ENCODE measurements around the gene TIMM44. TPM values are rescaled to one million over a fixed set of nuclear protein-coding genes. Genes with fewer than 3 reads are reported as not detected.
"Not testable (repeated sequence)": the region's sequence is repeated elsewhere in the genome, so short reads cannot be mapped to it uniquely, and the experiment has no call there.

Gene TIMM44
- total RNA-seq, 1 donor from 2014 or later: 58.0 TPM

DNA sequence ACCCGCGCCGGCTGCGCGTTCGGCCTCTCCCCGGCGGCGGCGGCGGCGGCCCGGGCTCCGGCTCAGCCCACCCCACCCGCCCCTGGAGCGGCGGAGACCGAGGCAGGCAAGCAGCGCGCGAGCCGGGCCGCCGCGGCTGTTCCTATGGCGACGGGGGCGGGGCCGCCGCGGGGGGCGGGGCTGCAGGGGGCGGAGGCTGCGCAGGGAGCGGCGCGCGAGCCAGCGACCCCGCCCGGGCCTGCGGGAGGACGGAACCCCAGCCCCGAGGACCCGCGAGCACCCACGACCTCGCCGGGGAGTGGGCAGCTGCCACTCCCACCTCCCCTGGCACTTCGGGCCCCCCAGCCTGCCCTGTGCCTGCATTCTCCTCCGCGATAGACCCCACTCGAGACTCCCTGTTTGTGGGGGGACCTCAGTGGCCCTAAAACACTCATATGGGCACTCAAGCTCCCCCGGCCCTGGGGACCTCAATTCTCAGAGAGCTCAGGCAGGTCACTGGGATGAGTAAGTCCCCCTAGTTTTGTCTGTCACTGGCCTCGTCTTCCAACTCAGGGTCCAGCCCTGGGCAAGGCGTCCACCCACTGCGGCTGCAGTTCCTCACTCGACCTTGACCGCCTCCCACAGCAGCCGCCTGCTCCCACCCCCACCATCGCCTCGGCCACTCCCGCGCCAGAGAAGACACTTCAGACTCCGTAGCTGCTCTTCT is 17.3 kb downstream of the TIMM44 start, which contains the start of gene CTXN1:
Gene CTXN1, minus strand, starts transcription at position 115 of the 706 bp plus-strand sequence. CDS start 597 bp downstream, outside the sequence.
- DNase-seq (ENCODE audit: low spot score): no peak

DNA sequence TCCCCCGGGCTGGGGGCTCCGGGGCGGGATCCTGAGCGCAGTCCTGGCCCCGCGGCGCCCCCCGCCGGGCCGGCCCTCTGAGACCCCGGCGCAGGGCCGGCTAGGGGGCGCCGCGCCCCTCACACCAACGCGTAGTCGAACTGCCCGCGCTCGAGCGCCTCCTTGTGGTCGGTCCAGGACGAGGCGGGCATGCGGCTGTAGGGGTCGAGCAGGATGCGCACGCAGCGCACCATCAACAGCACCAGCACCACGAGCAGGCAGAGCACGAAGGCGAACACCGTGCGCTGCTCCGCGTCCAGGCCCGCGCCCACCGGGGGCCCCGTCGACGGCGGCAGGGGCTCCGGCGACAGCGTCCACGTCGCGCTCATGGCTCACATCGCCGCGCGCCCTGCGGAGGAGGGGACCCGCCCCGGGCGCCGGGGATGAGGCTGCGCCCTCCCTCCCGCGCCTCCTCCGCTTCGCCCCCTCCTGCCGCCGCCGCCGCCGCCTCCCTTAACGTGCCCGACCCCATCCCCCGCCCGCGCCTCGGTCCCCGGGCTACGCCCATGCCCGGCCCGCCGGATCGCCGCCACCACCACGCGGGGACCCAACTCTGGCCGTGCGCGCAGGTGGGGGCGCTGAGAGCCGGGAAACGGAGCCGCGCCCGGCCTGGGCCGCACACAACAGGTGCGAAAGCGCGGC is 18.2 kb downstream of the TIMM44 start:
- DNase-seq (ENCODE audit: low spot score): peak; percentile 66

DNA sequence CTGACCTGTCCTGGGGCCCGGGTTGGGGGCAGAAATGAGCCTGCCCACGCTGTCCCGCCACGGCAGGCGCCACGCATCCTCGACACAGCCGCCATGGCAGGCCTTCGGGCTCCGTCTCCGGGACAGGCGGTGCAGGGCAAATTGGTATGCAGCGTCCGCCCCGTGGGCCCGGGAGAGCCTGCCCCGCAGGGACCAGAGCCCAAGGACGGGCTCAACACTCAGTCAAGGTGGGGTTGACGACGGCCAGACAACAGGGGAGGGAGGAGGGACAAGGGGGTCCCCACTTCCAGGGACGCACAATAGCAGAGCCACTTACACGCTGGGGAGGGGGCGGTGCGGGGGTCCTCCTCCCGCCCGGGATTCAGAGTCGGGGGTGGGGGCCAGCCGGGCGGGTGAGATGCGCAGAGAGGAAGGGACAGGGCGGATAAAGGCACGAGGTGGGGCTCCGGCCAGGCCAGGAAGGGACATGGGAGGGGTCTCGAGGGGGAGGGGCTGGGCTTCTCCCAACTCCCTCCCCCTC is 18.8 kb downstream of the TIMM44 start:
- DNase-seq (ENCODE audit: low spot score): no peak

DNA sequence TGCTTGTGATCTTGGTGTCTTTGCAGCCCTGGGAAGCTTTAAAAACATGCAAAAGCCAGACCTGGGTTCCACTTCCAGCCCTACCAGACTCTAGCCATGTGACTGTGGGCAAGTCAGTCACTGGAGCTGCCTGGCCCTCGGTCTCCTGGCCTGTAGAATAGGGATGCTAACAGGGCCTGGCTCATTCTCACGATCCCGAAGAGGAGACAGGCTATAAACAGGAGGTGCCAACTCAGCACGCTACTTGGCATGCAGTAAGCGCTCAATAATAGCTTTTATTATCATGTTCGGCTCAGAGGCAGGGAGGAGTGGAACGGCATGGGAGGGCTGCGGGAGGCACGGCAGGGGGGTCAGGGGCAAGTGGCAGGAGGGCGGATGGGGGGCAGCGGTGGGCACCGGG is 19.2 kb downstream of the TIMM44 start:
- no peak for DNase-seq (ENCODE audit: low spot score)

DNA sequence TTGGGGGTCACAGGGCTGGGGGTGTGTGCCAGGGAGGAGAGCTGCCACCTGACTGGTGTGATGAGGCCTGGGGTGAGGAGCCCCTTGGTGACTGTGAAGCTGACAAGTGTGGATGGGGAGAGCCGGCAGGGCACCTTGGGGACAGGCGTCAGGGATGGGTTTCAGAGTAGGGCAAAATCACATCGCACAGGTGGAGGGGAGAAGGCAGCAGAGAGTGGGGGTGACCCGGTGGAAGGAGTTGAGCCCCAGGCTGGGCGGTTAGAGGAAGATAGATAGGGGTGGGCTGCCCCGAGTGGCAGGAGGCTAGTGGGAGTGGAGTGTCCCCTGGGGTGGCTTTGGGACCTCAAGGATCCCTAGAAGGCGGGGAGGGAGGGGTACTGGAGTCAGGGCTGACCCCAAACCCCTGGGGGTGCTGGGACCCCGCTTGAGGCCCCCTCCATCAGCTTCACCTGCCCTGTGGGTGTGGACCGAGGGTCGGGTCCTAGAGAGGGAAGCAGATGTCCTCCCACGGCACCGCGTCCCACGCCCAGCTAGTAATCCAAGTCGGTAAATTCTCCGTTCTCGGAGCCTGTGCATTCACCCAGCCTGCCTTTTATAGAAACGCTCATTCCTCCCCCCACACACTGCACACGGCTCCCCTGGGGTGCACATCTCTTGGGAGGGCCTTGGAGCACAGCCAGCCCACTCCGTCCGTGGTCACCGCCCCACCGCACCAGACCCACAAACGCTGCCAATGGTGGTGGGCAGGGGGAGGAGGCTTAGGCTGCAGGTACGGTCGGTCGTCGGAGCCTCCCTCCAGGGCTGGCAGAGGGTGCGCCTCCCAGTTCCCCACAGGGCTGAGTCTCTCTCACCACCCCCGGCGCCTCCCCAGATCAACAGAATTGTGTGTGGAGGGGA is 19.9 kb downstream of the TIMM44 start:
- DNase-seq (ENCODE audit: low spot score): no peak

DNA sequence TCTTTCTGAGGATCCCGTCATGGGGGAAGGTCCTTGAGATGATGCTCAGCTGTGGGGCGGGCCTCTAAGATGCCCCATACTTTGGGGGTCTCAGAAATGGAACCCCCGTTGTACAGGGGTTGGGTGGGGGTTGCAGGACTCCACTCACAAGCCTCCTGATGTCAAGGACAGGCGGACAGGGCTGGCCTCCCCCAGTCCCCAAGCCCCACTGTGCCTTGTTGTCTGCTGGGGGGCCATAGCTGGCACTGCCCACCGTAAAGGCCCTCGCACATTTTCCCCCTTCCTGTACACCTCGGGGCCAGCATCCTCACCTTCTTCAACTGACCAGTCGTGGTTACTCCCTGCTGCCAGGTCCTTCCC is 20.6 kb downstream of the TIMM44 start:
- no peak for DNase-seq (ENCODE audit: low spot score)

DNA sequence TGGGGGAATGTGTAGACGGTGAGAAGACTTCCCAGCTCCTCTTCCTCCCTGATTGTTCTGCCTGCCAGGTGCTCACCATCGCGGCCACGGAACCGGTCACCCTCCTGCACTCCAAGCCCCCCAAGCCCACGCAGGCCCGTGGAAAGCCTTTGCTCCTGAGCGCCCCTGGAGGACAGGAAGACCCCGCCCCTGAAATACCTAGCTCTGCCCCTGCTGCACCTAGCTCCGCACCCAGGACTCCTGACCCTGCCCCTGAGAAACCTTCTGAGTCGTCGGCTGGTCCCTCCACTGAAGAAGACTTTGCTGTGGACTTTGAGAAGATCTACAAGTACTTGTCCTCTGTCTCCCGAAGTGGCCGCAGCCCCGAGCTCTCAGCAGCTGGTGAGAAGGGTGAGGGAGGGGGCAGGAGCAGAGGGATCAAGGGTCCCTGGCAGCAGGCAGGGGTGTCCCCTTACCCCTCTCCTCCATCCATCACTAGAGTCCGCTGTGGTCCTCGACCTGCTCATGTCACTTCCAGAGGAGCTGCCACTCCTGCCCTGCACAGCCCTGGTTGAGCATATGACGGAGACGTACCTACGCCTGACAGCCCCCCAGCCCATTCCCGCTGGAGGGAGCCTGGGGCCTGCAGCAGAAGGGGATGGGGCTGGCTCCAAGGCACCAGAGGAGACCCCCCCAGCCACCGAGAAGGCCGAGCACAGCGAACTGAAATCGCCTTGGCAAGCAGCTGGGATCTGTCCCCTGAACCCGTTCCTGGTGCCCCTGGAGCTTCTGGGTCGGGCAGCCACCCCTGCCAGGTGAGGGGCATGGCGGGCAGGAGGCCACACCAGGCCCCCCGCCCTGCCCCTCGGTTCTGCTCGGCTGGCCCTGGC is 21.3 kb downstream of the TIMM44 start:
- DNase-seq (ENCODE audit: low spot score): no peak

DNA sequence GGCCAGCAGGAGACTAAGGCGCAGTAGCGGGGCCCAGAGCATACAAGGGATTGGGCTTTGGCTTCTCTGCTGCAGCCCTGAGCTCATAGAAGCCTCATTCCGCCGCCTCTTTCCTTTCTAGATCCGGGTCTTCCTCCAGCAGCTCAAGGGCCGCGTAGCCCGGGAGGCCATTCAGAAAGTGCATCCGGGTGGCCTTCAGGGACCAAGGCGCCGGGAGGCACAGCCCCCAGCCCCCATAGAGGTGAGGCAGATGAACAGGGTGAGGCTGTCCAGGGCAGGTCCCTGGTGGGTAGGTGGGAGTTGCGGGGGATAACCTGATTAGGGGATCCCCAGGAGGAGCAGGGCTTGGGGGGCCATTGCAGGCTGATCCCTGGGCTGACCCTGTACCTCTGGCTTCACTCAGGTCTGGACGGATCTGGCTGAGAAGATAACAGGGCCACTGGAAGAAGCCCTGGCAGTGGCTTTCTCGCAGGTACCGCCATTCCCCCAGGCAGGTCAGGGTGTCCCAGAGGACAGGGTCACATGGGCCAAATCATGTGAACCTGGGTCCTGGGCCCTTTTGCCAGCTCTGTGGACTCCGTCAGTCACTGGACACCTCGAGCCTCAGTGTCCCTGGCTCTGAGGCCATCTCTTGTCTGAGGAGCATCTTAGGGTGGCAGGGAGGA is 22.0 kb downstream of the TIMM44 start:
- no peak for DNase-seq (ENCODE audit: low spot score)

DNA sequence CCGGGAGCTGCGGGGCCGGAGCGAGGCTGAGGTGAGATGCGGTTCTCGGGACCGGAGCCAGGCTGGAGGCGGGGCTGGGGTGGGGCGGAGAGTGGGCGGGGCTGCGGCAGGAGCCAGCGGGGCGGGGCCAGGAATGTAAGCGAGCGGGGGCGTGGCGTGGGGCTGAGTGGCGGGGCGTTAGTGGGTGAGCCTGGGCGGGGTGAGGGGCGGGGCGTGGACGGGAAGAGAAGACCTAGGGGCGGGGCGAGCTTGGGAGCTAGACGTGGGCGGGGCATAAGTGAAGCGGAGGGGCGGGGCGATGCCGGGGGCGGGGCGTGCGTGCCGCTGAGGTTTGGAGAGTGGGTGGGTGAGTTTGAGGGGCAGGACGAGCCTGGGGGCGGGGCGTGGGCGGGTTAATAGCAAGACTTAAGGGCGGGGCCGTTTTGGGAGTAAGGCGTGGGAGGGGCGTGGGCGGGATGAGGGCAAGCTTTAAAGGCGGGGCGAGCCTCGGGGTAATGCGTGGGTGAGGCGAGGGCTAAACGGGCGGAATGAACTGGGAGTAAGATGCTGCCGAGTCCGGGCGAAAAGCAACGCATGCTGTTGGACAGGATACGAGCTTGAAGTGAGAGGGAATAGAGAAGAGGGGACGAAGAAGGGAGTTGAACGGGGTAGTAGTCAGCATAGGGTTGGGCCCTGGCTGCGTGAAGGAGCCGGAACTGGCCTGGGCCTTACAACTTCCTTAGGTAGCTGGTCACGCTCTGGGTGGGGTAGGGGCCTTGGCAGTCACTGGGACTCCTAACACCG is 22.8 kb downstream of the TIMM44 start:
- peak; percentile 98 for DNase-seq (ENCODE audit: low spot score)

DNA sequence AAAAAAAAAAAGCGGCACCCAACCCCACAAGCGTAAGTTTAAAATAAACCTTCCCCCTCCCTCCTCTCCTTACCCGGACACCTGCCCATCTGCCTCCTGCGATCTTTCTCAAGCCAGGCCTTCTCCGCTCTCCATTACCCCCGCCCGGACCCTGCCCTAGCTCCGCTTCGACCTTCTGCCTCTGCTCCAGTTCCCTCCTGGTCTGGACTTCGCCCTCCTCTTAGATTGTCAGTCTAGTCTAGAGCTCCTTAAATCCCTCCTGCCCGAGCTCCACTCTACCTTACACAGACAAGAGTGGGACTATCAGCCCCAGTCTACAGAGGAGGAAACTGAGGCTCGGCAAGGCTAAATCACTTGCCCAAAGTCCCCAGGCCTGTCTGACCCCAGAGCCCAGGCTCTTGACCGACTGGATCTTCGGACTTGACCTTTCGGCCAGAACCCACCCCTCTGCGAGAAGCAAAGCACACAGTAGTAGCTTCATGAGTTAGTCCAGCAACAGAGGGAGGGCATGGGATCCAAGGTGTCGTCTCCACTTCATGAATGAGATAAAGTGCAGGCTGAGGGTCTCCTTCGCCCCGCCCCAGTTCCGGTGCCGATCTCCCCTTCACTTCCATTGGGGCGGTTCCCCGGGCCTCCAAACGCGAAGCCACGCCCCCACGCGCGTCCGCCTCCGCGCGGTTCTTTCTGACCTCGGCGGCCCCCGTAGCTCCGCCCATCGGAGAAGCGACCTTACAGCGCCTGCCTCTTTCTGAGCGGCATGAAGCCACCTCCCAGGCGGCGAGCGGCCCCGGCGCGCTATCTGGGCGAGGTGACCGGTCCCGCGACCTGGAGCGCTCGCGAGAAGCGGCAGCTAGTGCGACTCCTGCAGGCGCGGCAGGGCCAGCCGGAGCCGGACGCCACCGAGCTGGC is 23.6 kb downstream of the TIMM44 start, which contains the start of gene SNAPC2:
Gene SNAPC2, plus strand, starts transcription at position 729 of the 909 bp plus-strand sequence. Its CDS starts 29 bp downstream, at position 758.
- DNase-seq (ENCODE audit: low spot score): peak; percentile 96

DNA sequence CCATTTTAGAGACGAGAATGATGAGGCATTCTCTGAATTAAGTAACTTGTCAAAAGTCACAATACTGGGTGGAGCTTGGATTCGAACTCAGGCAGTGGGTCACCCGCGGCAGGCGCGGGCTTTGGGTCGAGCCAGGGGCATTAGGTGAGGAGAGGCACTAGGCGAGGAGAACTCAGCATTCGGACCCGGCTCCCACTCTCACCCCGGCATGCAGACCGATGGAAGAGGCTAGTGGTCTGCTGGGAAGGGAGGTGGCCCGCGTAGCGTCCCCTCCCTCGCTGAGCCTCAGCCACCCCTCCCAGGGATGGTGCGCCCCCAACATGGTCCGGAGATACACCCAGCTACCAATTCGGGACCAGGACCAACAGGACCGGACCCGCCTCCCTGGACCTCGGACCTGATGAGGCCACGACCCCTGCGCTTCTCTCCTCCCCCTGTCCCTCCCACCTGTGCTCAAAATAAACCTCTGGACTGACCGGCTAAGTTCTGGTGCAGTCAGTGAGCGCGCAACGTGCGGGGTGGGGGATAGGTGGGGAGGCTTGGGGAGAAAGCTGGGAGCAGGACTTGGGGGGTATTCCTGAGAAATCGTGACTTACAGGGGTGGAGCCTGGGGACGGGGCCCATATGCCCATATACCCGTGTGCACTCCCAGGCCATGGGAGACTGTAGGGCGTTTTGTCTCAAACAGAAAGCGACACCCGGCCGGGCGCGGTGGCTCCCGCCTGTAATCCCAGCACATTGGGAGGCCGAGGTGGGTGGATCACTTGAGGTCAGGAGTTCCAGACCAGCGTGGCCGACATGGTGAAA is 24.6 kb downstream of the TIMM44 start:
- no peak for DNase-seq (ENCODE audit: low spot score)

DNA sequence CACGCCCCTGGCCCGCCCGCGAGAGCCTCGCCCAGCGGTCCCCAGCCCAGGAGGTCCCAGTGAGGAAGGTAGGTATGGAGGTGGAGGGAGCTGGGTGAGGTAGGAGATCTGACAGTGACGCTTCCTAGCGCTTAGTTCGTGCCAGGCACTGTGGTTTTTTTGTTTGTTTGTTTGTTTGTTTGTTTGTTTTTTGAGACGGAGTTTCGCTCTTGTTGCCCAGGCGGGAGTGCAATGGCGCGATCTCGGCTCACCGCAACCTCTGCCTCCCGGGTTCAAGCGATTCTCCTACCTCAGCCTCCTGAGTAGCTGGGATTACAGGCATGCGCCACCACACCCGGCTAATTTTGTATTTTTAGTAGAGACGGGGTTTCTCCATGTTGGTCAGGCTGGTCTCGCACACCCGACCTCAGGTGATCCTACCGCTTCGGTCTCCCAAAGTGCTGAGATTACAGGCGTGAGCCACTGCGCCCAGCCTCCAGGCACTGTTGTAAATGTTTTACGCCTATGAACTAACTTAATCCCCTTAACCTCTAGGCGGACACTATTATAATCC is 25.3 kb downstream of the TIMM44 start:
- DNase-seq (ENCODE audit: low spot score): not testable (repeated sequence)

DNA sequence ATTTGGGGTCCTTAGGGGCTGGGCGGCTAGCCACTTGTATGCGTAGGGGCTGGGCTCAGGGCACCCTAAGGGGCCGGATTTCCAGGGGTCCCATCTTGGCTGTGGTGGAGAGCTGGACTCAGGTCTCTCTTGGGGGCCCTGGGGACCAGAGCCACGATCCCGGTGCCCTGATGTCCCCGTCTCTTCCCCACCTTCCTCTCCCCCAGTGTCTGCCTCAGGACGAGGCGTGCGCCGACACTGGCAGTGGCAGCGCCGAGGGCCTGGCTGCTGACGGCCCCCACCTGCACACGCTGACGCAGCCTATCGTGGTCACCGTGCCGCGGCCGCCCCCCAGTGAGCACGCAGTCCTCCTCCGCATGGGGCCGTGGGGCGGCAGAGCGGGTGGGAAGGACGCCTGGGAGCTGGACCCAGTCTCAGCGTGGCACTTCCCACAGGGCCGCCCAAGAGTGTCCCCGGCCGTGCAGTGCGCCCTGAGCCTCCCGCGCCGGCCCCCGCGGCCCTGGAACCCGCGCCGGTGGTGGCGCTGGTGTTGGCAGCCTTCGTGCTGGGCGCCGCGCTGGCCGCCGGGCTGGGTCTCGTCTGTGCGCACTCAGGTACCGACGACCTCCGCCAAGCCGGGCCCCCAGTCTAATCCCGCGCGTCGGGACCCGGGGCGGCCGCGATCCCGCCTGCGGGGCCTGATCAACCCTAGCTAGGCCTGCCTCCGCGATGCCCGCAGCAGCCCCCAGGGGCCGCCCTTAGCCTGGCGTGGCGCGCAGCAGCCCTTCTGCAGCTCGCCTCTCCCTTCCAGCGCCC is 26.0 kb downstream of the TIMM44 start:
- no peak for DNase-seq (ENCODE audit: low spot score)

DNA sequence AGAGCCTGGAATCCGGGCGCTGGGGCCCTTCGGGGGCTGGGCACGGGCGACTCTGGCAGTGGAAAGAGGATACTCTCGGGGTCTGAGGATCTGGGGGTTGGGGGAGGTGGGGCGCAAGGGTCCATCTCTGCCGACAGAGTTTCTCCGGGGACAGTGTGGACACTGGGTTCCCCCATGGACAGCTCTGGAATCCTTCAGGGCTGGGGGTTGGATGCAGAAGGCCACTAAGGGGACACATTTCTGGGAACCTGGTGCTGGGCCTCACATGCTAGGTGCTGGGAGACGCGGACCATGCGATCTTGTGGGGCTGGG is 26.6 kb downstream of the TIMM44 start:
- no peak for DNase-seq (ENCODE audit: low spot score)

DNA sequence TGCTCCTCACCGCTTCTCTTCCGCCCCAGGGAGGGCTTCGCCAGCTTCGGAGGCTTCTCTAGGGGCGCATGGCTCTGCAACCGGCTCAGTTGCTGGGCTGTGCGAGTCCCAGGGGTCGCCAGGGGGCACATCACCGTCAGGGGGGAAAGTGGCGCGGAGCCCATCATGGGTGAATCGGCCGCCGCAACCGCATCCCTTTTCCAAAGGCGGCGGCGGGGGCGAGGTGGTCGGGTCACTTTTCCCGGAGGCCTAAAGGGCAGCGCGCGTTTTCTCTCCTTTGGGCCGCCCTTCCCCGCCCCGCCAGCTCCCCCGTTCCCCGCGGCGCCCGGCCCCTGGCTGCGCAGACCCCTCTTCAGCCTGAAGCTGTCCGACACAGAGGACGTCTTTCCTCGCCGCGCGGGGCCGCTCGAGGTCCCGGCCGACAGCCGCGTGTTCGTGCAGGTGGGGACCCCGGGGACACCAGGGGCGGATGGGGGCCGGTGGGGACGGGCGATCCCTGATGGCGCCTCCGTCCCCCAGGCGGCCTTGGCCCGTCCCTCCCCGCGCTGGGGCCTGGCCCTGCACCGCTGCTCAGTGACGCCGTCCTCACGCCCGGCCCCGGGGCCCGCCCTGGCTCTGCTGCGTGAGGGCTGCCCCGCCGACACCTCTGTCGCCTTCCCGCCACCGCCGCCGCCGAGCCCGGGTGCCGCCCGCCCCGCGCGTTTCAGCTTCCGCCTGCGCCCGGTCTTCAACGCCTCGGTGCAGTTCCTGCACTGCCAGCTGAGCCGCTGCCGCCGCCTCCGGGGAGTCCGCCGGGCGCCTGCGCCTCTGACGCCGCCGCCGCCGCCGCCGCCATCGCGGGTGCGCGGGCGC is 27.1 kb downstream of the TIMM44 start:
- DNase-seq (ENCODE audit: low spot score): no peak
